Naive thymus-derived CD8-positive, alpha-beta T cell (primary cell): Measurements from ENCODE around the gene L1CAM. TPM values are rescaled to one million over a fixed set of nuclear protein-coding genes. Genes with fewer than 3 reads are reported as not detected.

ENCODE experiments used
- ATAC-seq, 2 donors: fragments of 150-1000 bp; cut with Tn5 transposase in 1 of 2; sonication (Bioruptor Pico), chemical (Tn5 transposase) in 1 of 2; 1 replicate in 1 of 2; 2 replicates in 1 of 2; pipeline ENCODE4 v1.10.0; 2021; ENCODE audit warnings: mild to moderate bottlenecking in 2 of 2, moderate library complexity in 2 of 2
- POLR2A ChIA-PET: fragments of 350-600 bp; sonication (Branson Sonifier 250); formaldehyde crosslinking; loops from one replicate; lab custom pipeline; 2021; ENCODE audit warnings: antibody characterized with exemption; lab: Charles Lee
- DNase-seq, 10 donors: peaks; one replicate each; pipeline versions ENCODE4 v3.0.0 to v3.0.0-alpha.2; 2020 to 2022
- H3K27ac Mint-ChIP-seq, 10 donors: one replicate each; pipeline ENCODE4 v1.8.0; 2020 to 2022; ENCODE audit warnings: mild to moderate bottlenecking in 10 of 10, mixed read lengths in 10 of 10, moderate library complexity in 4 of 10, inconsistent platforms in 1 of 10
- H3K27me3 Mint-ChIP-seq, 5 donors: one replicate each; pipeline ENCODE4 v1.8.0; 2021 to 2022; ENCODE audit warnings: mixed read lengths in 5 of 5
- H3K36me3 Mint-ChIP-seq, 3 donors: one replicate each; pipeline ENCODE4 v1.8.0; 2020 to 2022; ENCODE audit warnings: mixed read lengths in 3 of 3, mild to moderate bottlenecking in 2 of 3, inconsistent platforms in 1 of 3
- H3K4me1 Mint-ChIP-seq, 4 donors: one replicate each; pipeline ENCODE4 v1.8.0; 2021 to 2022; ENCODE audit warnings: mixed read lengths in 4 of 4
- H3K4me3 Mint-ChIP-seq, 10 donors: one replicate each; pipeline ENCODE4 v1.8.0; 2020 to 2022; ENCODE audit warnings: mild to moderate bottlenecking in 10 of 10, mixed read lengths in 10 of 10, moderate library complexity in 6 of 10, inconsistent platforms in 1 of 10
- H3K9me3 Mint-ChIP-seq, 9 donors: one replicate each; pipeline ENCODE4 v1.8.0; 2020 to 2022; ENCODE audit warnings: mixed read lengths in 9 of 9, mild to moderate bottlenecking in 3 of 9, inconsistent platforms in 1 of 9, moderate library complexity in 1 of 9
- polyA plus RNA-seq, 3 donors: library from polyadenylated mRNA; unstranded; fragments of 300-500 nt; fragmentation: Illumina TruSeq; gene quantifications; one replicate each; pipeline ENCODE4 v1.2.3, GENCODE V29; 2021
- total RNA-seq, 8 experiments: library from RNA in 2 of 8; stranded (reverse) in 2 of 8; gene quantifications; one replicate each; pipeline ENCODE4 v1.2.3 and lab custom pipeline; 2021 to 2026

L1CAM gene
- total and polyA plus RNA-seq, 5 experiments from 2014 or later = 0.16 to 0.23 TPM; not detected in 3

DNA sequence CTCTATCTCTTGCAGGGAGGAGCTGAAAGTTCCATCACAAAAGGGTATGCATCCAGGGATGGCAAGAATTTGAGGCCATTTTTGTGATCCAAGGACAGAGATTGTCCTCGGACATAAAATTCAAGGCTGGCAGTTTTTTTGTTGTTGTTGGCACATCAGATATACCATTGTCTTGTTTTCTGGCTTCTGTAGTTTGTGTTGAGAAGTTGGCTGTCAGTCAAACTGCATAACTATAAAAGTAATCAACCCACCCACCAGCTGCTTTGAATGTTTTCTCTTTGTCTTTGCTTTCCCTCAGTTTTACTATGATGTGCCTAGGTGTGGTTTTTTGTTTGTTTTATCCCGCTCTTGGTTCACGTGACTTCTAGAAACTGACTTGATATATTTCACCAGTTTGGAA, 34.0 kb downstream of the L1CAM start:
- Mint-ChIP-seq H3K4me1 (peaks cover under 1 to 11% (median 3%) of the 10 kb centered on the region in 4 donors), H3K27ac (no peak overlapping the region), H3K4me3 (no peak overlapping the region), H3K36me3 (no peaks in the 10 kb centered on the region), H3K27me3 (peaks cover 1 to 9% (median 6%) of the 10 kb centered on the region in 5 donors), H3K9me3 (no peaks in the 10 kb centered on the region)
- POLR2A ChIA-PET = no interaction called here
- DNase-seq (no peak), ATAC-seq (no peak)

DNA sequence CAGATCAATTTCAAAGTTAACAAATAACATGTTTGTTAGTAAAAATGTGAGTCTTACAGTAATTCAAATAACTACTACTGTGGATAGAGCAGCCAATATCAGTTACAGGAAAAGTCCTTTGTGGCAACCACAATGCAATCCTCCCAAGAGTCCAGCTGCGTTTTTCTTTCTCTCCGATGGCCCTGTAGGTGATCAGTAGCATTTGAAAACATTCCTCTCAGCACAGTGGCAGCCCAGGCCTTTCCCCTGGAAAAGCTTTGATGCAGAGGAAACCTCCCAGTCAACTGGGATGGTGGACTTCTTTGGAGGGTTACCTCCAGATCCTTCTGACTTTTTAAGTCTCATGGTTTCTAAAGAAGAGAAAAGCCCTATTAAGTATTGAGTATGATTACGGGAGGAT, 37.6 kb downstream of the L1CAM start:
- H3K36me3 Mint-ChIP-seq = peaks cover 0 to 2% (median 0%) of the 10 kb centered on the region in 3 donors
- no peak overlapping the region for H3K27ac Mint-ChIP-seq
- no peaks in the 10 kb centered on the region for H3K9me3 Mint-ChIP-seq
- H3K27me3 Mint-ChIP-seq = peaks cover 1 to 15% (median 6%) of the 10 kb centered on the region in 5 donors
- ATAC-seq = no peak
- no peak for DNase-seq
- POLR2A ChIA-PET = no interaction called here
- no peak overlapping the region for H3K4me3 Mint-ChIP-seq
- peaks cover 0 to 1% (median 0%) of the 10 kb centered on the region in 4 donors for H3K4me1 Mint-ChIP-seq

DNA sequence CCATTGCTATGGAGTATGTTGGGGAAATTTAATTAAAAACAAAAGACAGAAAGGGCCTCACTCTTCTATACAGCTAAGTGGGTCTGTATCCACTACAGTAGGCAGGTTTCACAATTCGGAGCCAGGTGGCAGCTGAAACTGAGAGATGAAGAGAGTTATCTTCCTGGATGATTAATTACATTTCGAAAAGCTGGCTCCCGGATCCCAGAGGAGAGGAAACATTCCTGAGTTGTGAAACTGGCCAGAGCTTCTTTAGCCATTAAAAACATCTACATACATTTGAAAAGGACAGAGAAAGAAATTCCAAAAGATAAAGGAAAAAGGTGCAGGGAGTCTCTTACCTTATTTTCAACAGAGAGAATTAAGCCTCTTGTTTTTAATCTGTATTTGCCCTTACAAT, 40.1 kb downstream of the L1CAM start:
- POLR2A ChIA-PET = no interaction called here
- Mint-ChIP-seq H3K27me3 (peaks cover 0 to 15% (median 4%) of the 10 kb centered on the region in 5 donors), H3K4me1 (no peaks in the 10 kb centered on the region), H3K9me3 (no peaks in the 10 kb centered on the region), H3K4me3 (no peak overlapping the region), H3K36me3 (peaks cover 0 to 5% (median 0%) of the 10 kb centered on the region in 3 donors), H3K27ac (peak overlapping the region in 1 of 10 donors; percentile 49)
- DNase-seq = no peak
- no peak for ATAC-seq

DNA sequence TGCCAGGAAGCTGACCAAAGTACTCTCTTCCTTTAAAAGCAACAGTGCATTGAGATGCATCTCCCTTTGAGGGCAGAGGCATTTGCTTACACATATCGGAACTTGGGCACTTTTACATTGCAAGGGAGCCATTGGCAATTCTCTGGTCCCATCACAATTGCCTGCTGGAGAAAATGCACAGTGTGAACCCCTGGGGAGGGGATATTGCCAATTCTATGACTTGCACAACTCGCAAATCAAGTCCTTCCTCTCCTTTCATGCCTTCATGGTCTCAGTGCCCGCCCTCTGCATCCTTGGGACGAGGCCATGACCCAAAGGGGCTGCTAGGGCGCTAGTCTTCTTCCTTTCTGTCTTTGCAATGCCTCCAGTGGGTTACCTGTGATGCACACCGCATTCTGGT, 40.8 kb downstream of the L1CAM start:
- no peak for DNase-seq
- H3K36me3 Mint-ChIP-seq = peaks cover 0 to 5% (median 0%) of the 10 kb centered on the region in 3 donors
- ATAC-seq = no peak
- POLR2A ChIA-PET = no interaction called here
- no peaks in the 10 kb centered on the region for H3K4me1 Mint-ChIP-seq
- no peaks in the 10 kb centered on the region for H3K9me3 Mint-ChIP-seq
- H3K27ac Mint-ChIP-seq = no peak overlapping the region
- H3K4me3 Mint-ChIP-seq = no peak overlapping the region
- peaks cover 0 to 15% (median 4%) of the 10 kb centered on the region in 5 donors for H3K27me3 Mint-ChIP-seq

DNA sequence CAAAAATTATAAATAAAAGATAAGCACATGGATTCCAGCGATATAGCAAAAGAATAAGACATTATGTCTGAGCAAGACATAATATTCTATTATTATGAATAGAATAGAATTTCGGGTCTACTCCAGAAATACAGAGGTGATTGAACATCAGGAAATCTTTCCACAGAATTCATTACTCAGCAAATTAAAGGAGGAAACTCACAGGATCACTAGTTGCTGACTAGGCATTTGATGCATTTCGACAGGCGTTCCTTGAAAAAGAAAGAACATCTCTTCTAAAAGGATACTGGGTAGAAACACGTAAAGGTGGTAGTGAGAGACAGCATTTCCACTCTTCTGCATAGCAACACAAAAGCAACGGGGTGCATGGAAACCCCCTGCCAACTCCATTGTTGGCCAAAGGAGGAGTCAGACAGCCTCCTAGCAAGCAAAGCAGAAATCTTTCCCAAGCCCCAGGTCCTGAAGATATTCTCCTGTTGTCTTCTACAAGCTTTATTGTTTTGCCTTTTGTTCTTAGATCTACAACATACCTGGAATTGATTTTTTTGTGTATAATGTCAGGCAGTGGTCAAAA, 41.4 kb downstream of the L1CAM start:
- no peaks in the 10 kb centered on the region for H3K4me1 Mint-ChIP-seq
- peaks cover 0 to 15% (median 4%) of the 10 kb centered on the region in 5 donors for H3K27me3 Mint-ChIP-seq
- H3K36me3 Mint-ChIP-seq = peaks cover 0 to 5% (median 0%) of the 10 kb centered on the region in 3 donors
- POLR2A ChIA-PET = no interaction called here
- ATAC-seq (no peak), DNase-seq (no peak)
- H3K27ac Mint-ChIP-seq = no peak overlapping the region
- H3K9me3 Mint-ChIP-seq = no peaks in the 10 kb centered on the region
- no peak overlapping the region for H3K4me3 Mint-ChIP-seq

DNA sequence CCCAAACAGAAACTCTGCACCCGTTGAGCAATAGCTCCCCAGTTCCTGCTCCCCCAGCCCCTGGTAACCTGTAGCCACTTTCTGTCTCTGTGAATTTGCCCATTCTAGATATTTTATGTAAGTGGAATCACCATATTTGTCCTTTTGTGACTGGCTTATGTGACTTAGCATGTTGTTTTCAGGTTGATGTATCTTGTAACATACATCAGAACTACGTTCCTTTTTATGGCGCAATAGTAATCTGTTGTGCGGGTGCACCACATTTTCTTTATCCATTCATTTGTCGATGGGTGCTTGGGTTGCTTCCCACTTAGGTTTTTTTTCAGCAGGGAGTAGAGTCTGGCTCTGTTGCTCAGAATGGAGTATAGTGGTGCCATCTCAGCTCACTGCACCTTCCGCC, 49.1 kb downstream of the L1CAM start:
- Mint-ChIP-seq H3K36me3 (no peaks in the 10 kb centered on the region), H3K4me3 (no peak overlapping the region), H3K4me1 (no peaks in the 10 kb centered on the region), H3K27ac (no peak overlapping the region), H3K27me3 (peaks cover 0 to 11% (median 0%) of the 10 kb centered on the region in 5 donors), H3K9me3 (no peaks in the 10 kb centered on the region)
- POLR2A ChIA-PET = interaction anchor here (0.5 kb wide), 1 partner anchor 25 kb away, joined by 3 read pairs; no protein-coding TSS in a partner anchor
- DNase-seq = no peak
- ATAC-seq = no peak

DNA sequence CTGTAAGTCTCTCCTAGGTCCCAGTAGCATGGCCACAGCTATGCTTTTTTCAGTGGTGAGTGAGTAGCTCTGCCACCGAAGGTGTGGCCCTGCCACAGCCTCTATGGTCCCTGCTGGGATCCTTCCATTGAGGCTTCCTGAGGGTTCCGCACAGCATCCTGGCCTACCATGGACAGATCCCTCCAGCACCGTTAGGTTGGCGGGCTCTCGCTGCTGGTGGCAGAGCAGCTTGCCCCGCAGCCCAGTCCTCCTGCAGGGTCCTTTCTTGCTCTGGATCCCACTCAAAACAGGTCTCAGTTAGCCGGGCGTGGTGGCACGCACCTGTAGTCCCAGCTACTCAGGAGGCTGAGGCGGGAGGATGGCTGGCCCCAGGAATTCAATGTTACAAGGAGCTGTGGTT, 53.2 kb downstream of the L1CAM start:
- Mint-ChIP-seq H3K4me1 (peaks cover 0 to 9% (median 2%) of the 10 kb centered on the region in 4 donors), H3K27me3 (peaks cover 0 to 3% (median 0%) of the 10 kb centered on the region in 5 donors), H3K9me3 (no peaks in the 10 kb centered on the region), H3K4me3 (no peak overlapping the region), H3K27ac (no peak overlapping the region), H3K36me3 (no peaks in the 10 kb centered on the region)
- POLR2A ChIA-PET = interaction anchor here (1.0 kb wide), 1 partner anchor 39 kb away, joined by 3 read pairs; the partner anchor contains the start of genes IDH3G and SSR4
- DNase-seq = no peak
- no peak for ATAC-seq

DNA sequence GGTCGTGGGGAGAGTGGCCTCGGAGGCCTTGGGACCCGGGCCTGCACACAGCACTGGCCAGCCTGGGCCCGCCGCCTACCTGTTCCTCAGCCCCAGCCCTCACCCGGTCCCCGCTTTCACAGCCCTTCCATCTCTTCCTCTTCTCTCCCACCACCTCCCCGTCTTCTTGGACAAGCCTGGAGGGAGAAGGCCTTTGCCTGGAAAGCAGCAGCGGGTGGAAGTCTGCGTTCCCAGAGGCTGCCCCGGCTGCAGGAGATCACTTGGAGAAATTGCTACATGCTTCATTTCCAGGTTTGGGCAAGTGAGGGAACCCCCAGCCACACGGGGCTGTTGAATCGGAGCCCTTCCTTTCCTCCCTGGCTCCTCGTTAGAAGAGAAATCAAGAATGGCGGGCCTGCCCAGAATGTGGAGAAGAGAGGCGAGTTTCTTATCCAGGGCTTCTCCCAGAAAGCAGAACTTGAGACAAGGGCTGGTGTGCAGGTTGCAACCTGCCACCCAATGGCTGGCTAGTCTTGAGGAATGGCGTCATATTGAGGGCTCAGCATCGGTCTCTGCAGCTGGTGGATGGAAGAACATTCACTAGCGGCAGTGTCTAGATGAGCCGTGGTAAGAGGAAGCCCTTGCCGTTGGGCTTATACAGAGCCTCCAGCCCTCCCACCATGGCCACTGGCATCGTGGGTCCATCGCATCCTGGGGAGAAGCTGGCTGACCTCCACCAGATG, 54.4 kb downstream of the L1CAM start:
- ATAC-seq (no peak), DNase-seq (no peak)
- Mint-ChIP-seq H3K27me3 (peaks cover 0 to 11% (median 0%) of the 10 kb centered on the region in 5 donors), H3K4me3 (peak overlapping the region; percentile 36 to 74 (median 58)), H3K27ac (peak overlapping the region in 1 of 10 donors; percentile 36), H3K4me1 (peaks cover 3 to 19% (median 13%) of the 10 kb centered on the region in 4 donors), H3K9me3 (no peaks in the 10 kb centered on the region), H3K36me3 (no peaks in the 10 kb centered on the region)
- POLR2A ChIA-PET = interaction anchor here (0.6 kb wide), 1 partner anchor 13 kb away, joined by 3 read pairs; no protein-coding TSS in a partner anchor

DNA sequence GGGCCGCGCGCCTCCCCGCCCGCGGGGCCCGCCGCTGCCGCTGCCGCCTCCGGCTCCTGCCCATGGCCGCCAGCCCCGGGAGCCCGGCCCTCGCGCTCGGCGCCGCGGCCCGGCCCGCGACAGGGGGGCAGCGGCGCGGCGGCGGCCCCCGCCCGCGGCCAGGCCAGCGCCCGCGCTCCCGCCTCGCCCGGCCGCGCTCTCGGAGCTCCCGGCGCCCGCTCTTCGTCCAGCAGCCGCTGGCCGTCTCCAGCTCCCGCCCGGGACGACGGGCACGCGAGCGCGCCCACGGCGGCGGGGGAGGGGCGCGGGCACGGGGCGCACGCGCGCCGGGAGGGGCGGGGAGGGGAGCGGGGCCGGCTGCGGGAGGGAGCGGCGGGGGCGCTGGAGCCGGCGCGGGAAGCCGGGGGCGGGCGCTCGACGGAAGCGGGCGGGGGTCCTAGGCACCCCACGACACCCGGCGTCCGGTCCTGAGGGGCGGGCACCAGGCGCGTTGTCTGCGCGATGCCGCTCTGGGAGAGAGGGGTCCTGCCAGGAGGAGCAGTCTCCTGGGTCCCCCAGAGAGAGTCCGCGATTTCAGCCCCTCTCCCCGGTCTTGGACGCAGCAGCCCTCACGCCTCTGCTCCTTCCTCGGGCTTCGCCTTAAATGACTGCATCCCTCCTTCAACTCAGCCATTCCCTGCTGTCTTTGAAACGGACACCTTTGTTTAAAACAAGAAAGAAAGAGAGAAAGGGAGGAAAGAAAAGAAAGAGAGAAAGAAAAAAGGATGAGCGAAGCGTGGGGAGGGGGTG, 55.1 kb downstream of the L1CAM start:
- POLR2A ChIA-PET = no interaction called here
- no peak overlapping the region for H3K27ac Mint-ChIP-seq
- H3K4me3 Mint-ChIP-seq = peak overlapping the region in 7 of 10 donors; percentile 26 to 74 (median 48)
- H3K9me3 Mint-ChIP-seq = no peaks in the 10 kb centered on the region
- H3K4me1 Mint-ChIP-seq = peaks cover 3 to 19% (median 13%) of the 10 kb centered on the region in 4 donors
- H3K36me3 Mint-ChIP-seq = no peaks in the 10 kb centered on the region
- H3K27me3 Mint-ChIP-seq = peaks cover 0 to 11% (median 0%) of the 10 kb centered on the region in 5 donors
- ATAC-seq (peak in 1 of 2 donors; percentile 33), DNase-seq (no peak)

DNA sequence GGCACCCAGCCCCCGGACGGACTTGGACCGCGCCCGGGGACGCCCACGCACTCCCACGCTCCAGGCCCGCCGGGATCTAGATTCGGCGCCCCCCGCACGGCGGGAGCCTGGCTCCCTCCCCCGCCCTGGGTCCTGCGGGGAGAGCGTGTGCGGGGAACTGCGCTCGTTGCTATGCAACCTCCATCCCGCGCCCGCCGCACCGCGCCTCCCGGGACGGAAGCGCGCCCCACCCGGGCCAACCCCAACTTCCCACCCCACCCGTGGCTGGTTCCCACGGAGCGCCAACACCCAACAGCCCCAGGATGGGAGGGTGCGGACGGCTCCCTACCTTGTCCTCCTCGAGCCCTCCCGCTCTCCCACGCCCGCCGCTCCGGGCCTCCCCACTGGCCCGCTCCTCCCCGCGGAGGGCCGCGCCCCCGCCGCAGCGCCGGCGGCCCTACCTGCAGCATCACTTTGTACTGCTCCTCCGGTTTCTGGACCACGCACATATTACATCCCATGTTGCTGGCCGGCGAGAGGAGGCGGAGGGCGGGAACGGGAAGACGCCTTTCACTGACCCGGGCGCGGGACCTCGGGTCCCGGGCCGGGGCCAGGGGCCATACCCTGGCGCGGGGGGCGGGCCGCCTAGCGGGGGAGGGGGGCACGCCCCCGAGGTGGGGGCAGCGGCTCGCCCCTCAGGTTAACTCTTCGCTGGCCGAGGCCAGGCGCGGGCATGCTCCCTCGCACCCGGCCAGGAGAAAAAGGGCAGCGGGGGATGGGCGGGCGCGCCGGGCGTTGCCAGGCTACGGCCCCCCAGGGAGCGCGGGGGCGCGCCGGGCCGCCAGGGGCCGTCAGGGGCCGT, 56.0 kb downstream of the L1CAM start, which contains the start of gene PDZD4:
Gene PDZD4, minus strand, starts transcription at position 746 of the 841 bp plus-strand sequence. Its CDS starts 246 bp downstream, at position 500.
- peak; percentile 55 to 76 for ATAC-seq
- H3K9me3 Mint-ChIP-seq = no peaks in the 10 kb centered on the region
- DNase-seq = peak in 1 of 10 donors; percentile 18
- no peaks in the 10 kb centered on the region for H3K36me3 Mint-ChIP-seq
- POLR2A ChIA-PET = no interaction called here
- peak within 1 kb of the TSS in 1 of 10 donors; percentile 72 for H3K27ac Mint-ChIP-seq
- H3K4me3 Mint-ChIP-seq = peak within 1 kb of the TSS; percentile 56 to 81 (median 68)
- H3K27me3 Mint-ChIP-seq = peaks cover 0 to 11% (median 0%) of the 10 kb centered on the region in 5 donors
- peaks cover 4 to 27% (median 14%) of the 10 kb centered on the region in 4 donors for H3K4me1 Mint-ChIP-seq

DNA sequence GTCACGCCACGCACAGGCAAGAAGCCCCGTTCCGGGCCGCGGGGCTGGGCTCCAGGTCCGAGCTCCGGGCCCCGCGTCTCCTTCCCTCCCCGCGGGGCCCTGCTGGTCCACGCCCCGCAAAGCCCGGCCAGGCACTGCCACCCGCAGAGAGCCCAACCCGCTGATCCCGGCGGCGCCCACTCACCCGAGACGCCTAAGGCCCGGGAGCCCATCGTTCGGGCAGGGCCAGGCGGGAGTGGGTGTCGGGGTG, 56.5 kb downstream of the L1CAM start:
- Mint-ChIP-seq H3K36me3 (no peaks in the 10 kb centered on the region), H3K9me3 (no peaks in the 10 kb centered on the region), H3K27ac (peak overlapping the region in 1 of 10 donors; percentile 72), H3K4me3 (peak overlapping the region; percentile 56 to 81 (median 68)), H3K27me3 (peaks cover 0 to 11% (median 0%) of the 10 kb centered on the region in 5 donors), H3K4me1 (peaks cover 4 to 27% (median 14%) of the 10 kb centered on the region in 4 donors)
- peak in 1 of 2 donors; percentile 36 for ATAC-seq
- POLR2A ChIA-PET = no interaction called here
- no peak for DNase-seq
